ENCODE results near the gene FLOT1. TPM values are rescaled to one million over a fixed set of nuclear protein-coding genes. Genes with fewer than 3 reads are reported as not detected.

Gene FLOT1
- total and polyA plus RNA-seq, 7 donors, result 141 to 206 (median 174) TPM

Small RNA genes within 50 kb of the gene (small RNA-seq; reads per million reads assigned to genes)
- gene RF00019 (0 reads per million in 3 donors), gene RN7SL353P (0 reads per million in 3 donors)

Other genes starting within 250 kb of the FLOT1 start
- gene GNL1, start 186.2 kb downstream of the FLOT1 start, total RNA-seq, result 10 to 100 TPM; 31.6 to 36.3 (median 33.7) TPM
- gene GNL1, start 186.2 kb downstream of the FLOT1 start, polyA plus RNA-seq, result 10 to 100 TPM; 27.7 to 50.6 (median 43.2) TPM
- gene PRR3, start 185.4 kb downstream of the FLOT1 start, total RNA-seq, result 10 to 100 TPM in 1 of 4 donors, 1 to 10 TPM in 3; 3.7 to 21.1 (median 4.6) TPM
- gene PRR3, start 185.4 kb downstream of the FLOT1 start, polyA plus RNA-seq, result 1 to 10 TPM; 2.8 to 7.6 (median 3.0) TPM
- 10 to 100 TPM; 26.9 to 38.8 (median 33.6) TPM for gene ABCF1, start 171.2 kb downstream of the FLOT1 start, total RNA-seq
- 10 to 100 TPM; 17.4 to 46.7 (median 25.4) TPM for gene ABCF1, start 171.2 kb downstream of the FLOT1 start, polyA plus RNA-seq
- gene PPP1R10, start 125.4 kb downstream of the FLOT1 start, total RNA-seq, result 10 to 100 TPM; 18.5 to 30.2 (median 28.3) TPM
- 10 to 100 TPM; 13.8 to 30.6 (median 18.7) TPM for gene PPP1R10, start 125.4 kb downstream of the FLOT1 start, polyA plus RNA-seq
- 10 to 100 TPM; 36.3 to 58.9 (median 48.4) TPM for gene MRPS18B, start 124.8 kb downstream of the FLOT1 start, total RNA-seq
- gene MRPS18B, start 124.8 kb downstream of the FLOT1 start, polyA plus RNA-seq, result 10 to 100 TPM; 74.5 to 81.2 (median 78.6) TPM
- gene ATAT1, start 115.8 kb downstream of the FLOT1 start, total RNA-seq, result 1 to 10 TPM; 2.6 to 7.2 (median 4.8) TPM
- 1 to 10 TPM; 3.0 to 8.5 (median 4.2) TPM for gene ATAT1, start 115.8 kb downstream of the FLOT1 start, polyA plus RNA-seq
- gene C6orf136, start 95.6 kb downstream of the FLOT1 start, total RNA-seq, result 10 to 100 TPM in 2 of 4 donors, 1 to 10 TPM in 2; 7.8 to 36.7 (median 20.7) TPM
- gene C6orf136, start 95.6 kb downstream of the FLOT1 start, polyA plus RNA-seq, result 10 to 100 TPM; 51.1 to 60.8 (median 52.3) TPM
- 10 to 100 TPM; 18.0 to 22.8 (median 21.3) TPM for gene DHX16, start 69.7 kb downstream of the FLOT1 start, total RNA-seq
- gene DHX16, start 69.7 kb downstream of the FLOT1 start, polyA plus RNA-seq, result 10 to 100 TPM; 21.6 to 34.2 (median 25.2) TPM
- 10 to 100 TPM; 32.6 to 69.8 (median 39.0) TPM for gene PPP1R18, start 56.0 kb downstream of the FLOT1 start, total RNA-seq
- 10 to 100 TPM; 15.0 to 51.2 (median 27.6) TPM for gene PPP1R18, start 56.0 kb downstream of the FLOT1 start, polyA plus RNA-seq
- gene NRM, start 51.7 kb downstream of the FLOT1 start, total RNA-seq, result 1 to 10 TPM; 2.4 to 9.7 (median 5.0) TPM
- gene NRM, start 51.7 kb downstream of the FLOT1 start, polyA plus RNA-seq, result 10 to 100 TPM in 1 of 3 donors, 1 to 10 TPM in 2; 1.8 to 13.8 (median 2.8) TPM
- gene MDC1, start 25.4 kb downstream of the FLOT1 start, total RNA-seq, result 10 to 100 TPM in 1 of 4 donors, 1 to 10 TPM in 3; 5.4 to 16.1 (median 6.7) TPM
- gene MDC1, start 25.4 kb downstream of the FLOT1 start, polyA plus RNA-seq, result 10 to 100 TPM in 1 of 3 donors, 1 to 10 TPM in 2; 1.8 to 17.4 (median 3.7) TPM
- gene TUBB, start 22.3 kb downstream of the FLOT1 start, total RNA-seq, result 100 to 1,000 TPM; 245 to 287 (median 267) TPM
- gene TUBB, start 22.3 kb downstream of the FLOT1 start, polyA plus RNA-seq, result 100 to 1,000 TPM in 2 of 3 donors, 10 to 100 TPM in 1; 96.1 to 306 (median 111) TPM
- 10 to 100 TPM; 20.1 to 65.3 (median 21.9) TPM for gene IER3, start 1.9 kb upstream of the FLOT1 start, total RNA-seq
- gene IER3, start 1.9 kb upstream of the FLOT1 start, polyA plus RNA-seq, result 100 to 1,000 TPM; 133 to 193 (median 153) TPM
- gene DDR1, start 141.8 kb upstream of the FLOT1 start, total RNA-seq, result 10 to 100 TPM in 2 of 4 donors, 1 to 10 TPM in 2; 7.9 to 25.2 (median 13.6) TPM
- 100 to 1,000 TPM in 1 of 3 donors, 10 to 100 TPM in 2; 25.7 to 110 (median 27.0) TPM for gene DDR1, start 141.8 kb upstream of the FLOT1 start, polyA plus RNA-seq
- gene GTF2H4, start 165.5 kb upstream of the FLOT1 start, total RNA-seq, result 10 to 100 TPM in 2 of 4 donors, 1 to 10 TPM in 2; 7.7 to 28.5 (median 13.1) TPM
- 10 to 100 TPM in 2 of 3 donors, 1 to 10 TPM in 1; 9.9 to 21.9 (median 12.6) TPM for gene GTF2H4, start 165.5 kb upstream of the FLOT1 start, polyA plus RNA-seq
- 10 to 100 TPM in 1 of 4 donors, 1 to 10 TPM in 3; 6.7 to 13.0 (median 9.0) TPM for gene VARS2, start 171.6 kb upstream of the FLOT1 start, total RNA-seq
- gene VARS2, start 171.6 kb upstream of the FLOT1 start, polyA plus RNA-seq, result 10 to 100 TPM in 1 of 3 donors, 1 to 10 TPM in 2; 6.9 to 23.0 (median 7.8) TPM
- not detected for gene SFTA2, start 189.5 kb upstream of the FLOT1 start, total RNA-seq
- 1 to 10 TPM in 1 of 3 donors, not detected in 2; 3.6 TPM for gene SFTA2, start 189.5 kb upstream of the FLOT1 start, polyA plus RNA-seq
- not detected for gene MUCL3, start 198.3 kb upstream of the FLOT1 start, total RNA-seq
- under 1 TPM in 1 of 3 donors, not detected in 2; under 0.01 TPM for gene MUCL3, start 198.3 kb upstream of the FLOT1 start, polyA plus RNA-seq
- not detected for gene MUC21, start 241.0 kb upstream of the FLOT1 start, total RNA-seq
- gene MUC21, start 241.0 kb upstream of the FLOT1 start, polyA plus RNA-seq, result 1 to 10 TPM in 1 of 3 donors, under 1 TPM in 1, not detected in 1; 0.19 to 1.2 TPM